DOHH2 (cell line): ENCODE data around the gene CERK.
"Not testable (repeated sequence)": the region's sequence is repeated elsewhere in the genome, so short reads cannot be mapped to it uniquely, and the experiment has no call there.

Source experiments
- H3F3A ChIP-seq: fragments of 200-600 bp; sonication (generic), shearing (Covaris generic); 2 replicates; pipeline ENCODE4 v1.6.0; 2016; ENCODE audit warnings: antibody characterized with exemption, mild to moderate bottlenecking; ENCODE audit not compliant: control insufficient read depth, insufficient read depth
- H3K27ac ChIP-seq: fragments of 200-600 bp; sonication (generic); 2 replicates; pipeline ENCODE4 v1.5.1; 2014; ENCODE audit warnings: low read depth, mild to moderate bottlenecking, low read length, moderate library complexity
- H3K27me3 ChIP-seq: fragments of 200-600 bp; sonication (generic); 2 replicates; pipeline ENCODE4 v1.6.1; 2014; ENCODE audit warnings: mild to moderate bottlenecking, low read length, mixed read lengths; ENCODE audit not compliant: control insufficient read depth
- H3K36me3 ChIP-seq: fragments of 200-600 bp; sonication (generic); 2 replicates; pipeline ENCODE4 v1.6.1; 2014; ENCODE audit warnings: mild to moderate bottlenecking, low read length, moderate library complexity, mixed read lengths; ENCODE audit not compliant: control insufficient read depth
- H3K4me1 ChIP-seq: fragments of 200-600 bp; sonication (generic); 2 replicates; pipeline ENCODE4 v1.6.1; 2014; ENCODE audit warnings: mild to moderate bottlenecking, low read length, mixed read lengths; ENCODE audit not compliant: control insufficient read depth
- H3K4me2 ChIP-seq: fragments of 200-600 bp; sonication (generic); 2 replicates; pipeline ENCODE4 v1.6.0; 2014; ENCODE audit warnings: mild to moderate bottlenecking, low read length, moderate library complexity
- H3K4me3 ChIP-seq: fragments of 200-600 bp; sonication (generic); 2 replicates; pipeline ENCODE4 v1.5.1; 2014; ENCODE audit warnings: mild to moderate bottlenecking, low read length, mixed read lengths
- H3K79me2 ChIP-seq: fragments of 200-600 bp; sonication (generic); 2 replicates; pipeline ENCODE4 v1.6.1; 2014; ENCODE audit warnings: mild to moderate bottlenecking, low read length, mixed read lengths; ENCODE audit not compliant: control insufficient read depth
- H3K9me2 ChIP-seq: fragments of 200-600 bp; sonication (generic); replicated peaks from 2 replicates; pipeline ENCODE4 v1.6.1; 2014; ENCODE audit warnings: mild to moderate bottlenecking, low read length, mixed read lengths; ENCODE audit not compliant: control insufficient read depth
- H3K9me3 ChIP-seq: fragments of 200-600 bp; sonication (generic); 2 replicates; pipeline ENCODE4 v1.6.1; 2014; ENCODE audit warnings: antibody characterized with exemption, low read length, mixed read lengths; ENCODE audit not compliant: control insufficient read depth, insufficient read depth
- H4K20me1 ChIP-seq: fragments of 200-600 bp; sonication (generic); 2 replicates; pipeline ENCODE4 v1.6.0; 2014; ENCODE audit warnings: low read depth, mild to moderate bottlenecking, antibody characterized with exemption, low read length, moderate library complexity; ENCODE audit not compliant: control insufficient read depth, insufficient read depth
- CTCF ChIP-seq: fragments of 200-600 bp; sonication (generic); IDR thresholded peaks from one replicate; pipeline ENCODE4 v1.5.1; 2014; ENCODE audit warnings: antibody characterized with exemption, mild to moderate bottlenecking, low read depth, low read length; ENCODE audit not compliant: poor library complexity, severe bottlenecking
- EZH2phosphoT487 ChIP-seq: fragments of 200-600 bp; sonication (generic); IDR thresholded peaks from 2 replicates; pipeline ENCODE4 v1.6.1; 2017; ENCODE audit warnings: borderline replicate concordance, mild to moderate bottlenecking, antibody characterized with exemption, low read length, moderate library complexity, mixed read lengths

CERK gene

GRCh38 chr22:46651316-46651715 lies 86.7 kb downstream of the CERK start:
- no peaks in the 10 kb centered on the region for H4K20me1 ChIP-seq
- H3K36me3 ChIP-seq, result no peaks in the 10 kb centered on the region
- no peaks in the 10 kb centered on the region for H3K9me3 ChIP-seq
- no peaks in the 10 kb centered on the region for H3F3A ChIP-seq
- H3K4me1 ChIP-seq, result peaks cover 11% of the 10 kb centered on the region
- H3K27me3 ChIP-seq, result no peaks in the 10 kb centered on the region
- no peak overlapping the region for H3K4me2 ChIP-seq
- H3K4me3 ChIP-seq, result no peak overlapping the region
- H3K79me2 ChIP-seq, result no peaks in the 10 kb centered on the region
- TF ChIP-seq EZH2phosphoT487, result no peak
- TF ChIP-seq CTCF, result no peak
- H3K9me2 ChIP-seq, result no peaks in the 10 kb centered on the region
- no peak overlapping the region for H3K27ac ChIP-seq

DNA sequence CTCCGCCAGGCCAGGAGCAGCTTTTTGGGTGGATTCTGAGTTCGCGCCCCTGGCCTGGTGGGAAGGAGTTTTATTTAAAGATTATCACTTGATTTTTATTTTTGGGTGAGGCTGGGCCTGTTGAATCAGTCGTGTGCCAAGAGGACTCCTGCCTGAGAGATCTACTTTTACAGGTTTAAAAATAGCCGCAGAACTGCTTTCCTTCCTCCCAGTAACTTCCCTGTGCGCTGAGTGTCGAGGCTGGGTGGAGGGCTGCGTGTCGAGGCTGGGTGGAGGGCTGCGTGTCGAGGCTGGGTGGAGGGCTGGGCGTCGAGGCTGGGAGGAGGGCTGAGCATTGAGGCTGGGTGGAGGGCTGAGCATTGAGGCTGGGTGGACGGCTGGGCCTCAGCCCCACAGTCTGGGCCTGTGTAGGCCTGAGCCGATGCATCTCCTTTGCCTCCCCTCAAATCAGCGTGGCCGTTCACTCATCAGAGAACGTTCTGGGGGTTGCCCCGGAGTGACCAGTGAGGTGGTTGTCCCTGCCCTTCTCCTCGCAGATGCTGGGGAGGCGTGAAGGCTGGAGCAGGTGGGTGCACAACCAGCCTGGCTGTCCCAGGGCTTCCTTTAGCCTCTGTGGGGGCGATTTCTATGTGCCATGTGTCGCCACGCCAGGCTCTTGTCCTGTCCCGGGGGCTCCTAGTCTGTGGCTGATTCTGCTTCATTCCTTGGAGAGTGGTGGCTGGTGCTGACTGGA lies 87.8 kb downstream of the CERK start:
- Histone ChIP-seq H3K27me3 (no peaks in the 10 kb centered on the region), H3K79me2 (no peaks in the 10 kb centered on the region), H4K20me1 (no peaks in the 10 kb centered on the region), H3F3A (no peaks in the 10 kb centered on the region), H3K9me2 (no peaks in the 10 kb centered on the region), H3K4me3 (no peak overlapping the region), H3K36me3 (no peaks in the 10 kb centered on the region), H3K9me3 (no peaks in the 10 kb centered on the region), H3K27ac (no peak overlapping the region), H3K4me2 (no peak overlapping the region), H3K4me1 (peaks cover 11% of the 10 kb centered on the region)
- TF ChIP-seq CTCF, result no peak
- no peak for TF ChIP-seq EZH2phosphoT487

GRCh38 chr22:46649141-46650077 lies 88.6 kb downstream of the CERK start:
- Histone ChIP-seq H3K79me2 (no peaks in the 10 kb centered on the region), H3K36me3 (no peaks in the 10 kb centered on the region), H3K9me3 (no peaks in the 10 kb centered on the region), H3K4me2 (no peak overlapping the region), H3K27ac (no peak overlapping the region), H3K4me1 (peaks cover 11% of the 10 kb centered on the region), H3K27me3 (no peaks in the 10 kb centered on the region), H3K9me2 (no peaks in the 10 kb centered on the region), H4K20me1 (no peaks in the 10 kb centered on the region), H3K4me3 (no peak overlapping the region), H3F3A (no peaks in the 10 kb centered on the region)
- TF ChIP-seq CTCF, result no peak
- TF ChIP-seq EZH2phosphoT487, result no peak

DNA sequence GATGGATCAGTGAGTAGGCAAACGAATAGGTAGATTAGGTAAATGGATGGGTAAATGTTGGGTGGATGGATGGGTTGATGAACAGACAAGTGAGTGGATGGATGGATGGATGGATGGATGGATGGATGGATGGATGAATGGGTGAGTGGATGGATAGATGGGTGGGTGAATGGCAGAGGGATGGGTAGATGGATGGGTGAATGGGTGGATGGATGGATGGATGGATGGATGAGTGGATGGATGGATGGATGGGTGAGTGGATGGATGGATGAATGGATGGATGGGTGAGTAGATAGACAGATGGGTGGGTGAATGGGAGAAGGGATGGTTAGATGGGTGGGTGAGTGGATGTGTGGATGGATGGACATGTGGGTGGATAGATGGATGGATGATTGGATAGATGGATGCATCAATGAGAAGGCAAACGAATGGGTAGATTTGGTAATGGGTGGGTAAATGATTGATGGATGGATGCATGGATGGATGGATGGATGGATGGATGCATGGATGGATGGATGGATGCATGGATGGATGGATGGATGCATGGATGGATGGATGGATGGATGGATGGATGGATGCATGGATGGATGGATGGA lies 89.7 kb downstream of the CERK start:
- H3F3A ChIP-seq, H3K36me3 ChIP-seq, H3K9me2 ChIP-seq, H3K4me1 ChIP-seq, H4K20me1 ChIP-seq, H3K27me3 ChIP-seq, H3K4me2 ChIP-seq, H3K27ac ChIP-seq, H3K79me2 ChIP-seq, H3K9me3 ChIP-seq, H3K4me3 ChIP-seq: not testable (repeated sequence)
